HUES64 (cell line): ENCODE measurements around the gene ABHD17B.
"Not testable (repeated sequence)": the region's sequence is repeated elsewhere in the genome, so short reads cannot be mapped to it uniquely, and the experiment has no call there.

ENCODE experiments used
- H3K27ac ChIP-seq: 2 replicates; pipeline ENCODE4 v1.7.0; 2013; ENCODE audit warnings: low read depth, low read length, inconsistent platforms
- H3K27me3 ChIP-seq: 2 replicates; pipeline ENCODE4 v1.6.1; 2013; ENCODE audit warnings: mild to moderate bottlenecking, low read length; ENCODE audit not compliant: insufficient read depth
- H3K36me3 ChIP-seq: 2 replicates; pipeline ENCODE4 v1.6.1; 2013; ENCODE audit warnings: mild to moderate bottlenecking, low read length; ENCODE audit not compliant: insufficient read depth
- H3K4me1 ChIP-seq: 2 replicates; pipeline ENCODE4 v1.6.1; 2013; ENCODE audit warnings: mild to moderate bottlenecking, low read length, moderate library complexity; ENCODE audit not compliant: insufficient read depth
- H3K4me3 ChIP-seq: 2 replicates; pipeline ENCODE4 v1.5.1; 2013; ENCODE audit warnings: mild to moderate bottlenecking, low read length, moderate library complexity
- H3K9ac ChIP-seq: 2 replicates; pipeline ENCODE4 v1.6.1; 2013; ENCODE audit warnings: mild to moderate bottlenecking, low read depth, low read length
- H3K9me3 ChIP-seq: 2 replicates; pipeline ENCODE4 v1.6.1; 2013; ENCODE audit warnings: low read depth, low read length; ENCODE audit not compliant: insufficient read depth
- WGBS: fragments of 150-250, 120-280 bp; methylation state at CpG from one replicate; pipeline ENCODE4 v1.1.7; 2013; ENCODE audit warnings: missing lambda C conversion rate; 5-methylcytosine and 5-hydroxymethylcytosine counted together

Gene ABHD17B

GRCh38 chr9:71911908-71912335 lies 929 bp upstream of the ABHD17B start:
- under 1% methylated on average over 8 of the region's 9 CpGs for WGBS
- Histone ChIP-seq H3K9me3 (no peaks in the 10 kb centered on the region), H3K4me3 (peak overlapping the region; percentile 75), H3K9ac (peak overlapping the region; percentile 70), H3K4me1 (peaks cover 24% of the 10 kb centered on the region; the same call in 1 of the 2 replicates), H3K27ac (peak overlapping the region; percentile 69; the same call in 1 of the 2 replicates), H3K36me3 (no peaks in the 10 kb centered on the region), H3K27me3 (no peaks in the 10 kb centered on the region)

- Histone ChIP-seq H3K27ac (peak overlapping the region; percentile 95), H3K9ac (peak overlapping the region; percentile 95), H3K4me1 (peaks cover 25% of the 10 kb centered on the region; the same call in 1 of the 2 replicates), H3K36me3 (peaks cover 9% of the 10 kb centered on the region), H3K9me3 (no peaks in the 10 kb centered on the region), H3K27me3 (no peaks in the 10 kb centered on the region), H3K4me3 (peak overlapping the region; percentile 75)
- WGBS, result under 1% methylated on average over 56 of the region's 56 CpGs
Measured at GRCh38 chr9:71910650-71911060, 338 bp downstream of the ABHD17B start.

- peaks cover 25% of the 10 kb centered on the region; the same call in 1 of the 2 replicates for H3K4me1 ChIP-seq
- peak overlapping the region; percentile 75 for H3K4me3 ChIP-seq
- peak overlapping the region; percentile 95 for H3K9ac ChIP-seq
- under 1% methylated on average over 47 of the region's 47 CpGs for WGBS
- peaks cover 15% of the 10 kb centered on the region for H3K36me3 ChIP-seq
- no peaks in the 10 kb centered on the region for H3K27me3 ChIP-seq
- H3K27ac ChIP-seq, result peak overlapping the region; percentile 95
- no peaks in the 10 kb centered on the region for H3K9me3 ChIP-seq
Measured at GRCh38 chr9:71909887-71910649, 925 bp downstream of the ABHD17B start.

DNA sequence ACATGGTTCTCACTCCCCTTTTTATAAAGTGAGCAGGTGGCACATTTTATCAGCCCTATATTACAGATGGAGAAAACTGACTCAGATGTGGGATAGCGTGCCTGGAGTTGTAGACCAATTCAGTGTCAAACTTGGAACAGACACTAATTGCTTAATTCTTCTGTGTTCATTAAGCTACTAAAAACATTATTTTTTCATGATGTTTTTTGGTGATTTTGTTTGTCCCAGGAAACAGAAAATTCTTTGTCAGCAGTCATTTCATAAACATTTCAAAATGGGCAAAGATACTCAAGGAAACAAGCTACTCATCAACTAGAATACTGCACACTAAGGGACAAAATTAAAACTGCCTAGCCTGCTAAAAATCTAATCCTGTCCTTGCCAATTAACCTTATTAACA lies 2.2 kb downstream of the ABHD17B start:
- H3K27me3 ChIP-seq, result no peaks in the 10 kb centered on the region
- no peaks in the 10 kb centered on the region for H3K9me3 ChIP-seq
- peak overlapping the region; percentile 95; the same call in 1 of the 2 replicates for H3K9ac ChIP-seq
- H3K27ac ChIP-seq, result no peak overlapping the region
- peaks cover 31% of the 10 kb centered on the region for H3K4me1 ChIP-seq
- peaks cover 19% of the 10 kb centered on the region for H3K36me3 ChIP-seq
- H3K4me3 ChIP-seq, result peak overlapping the region; percentile 75
- WGBS, result 13% methylated on average over 1 of the region's 1 CpG

DNA sequence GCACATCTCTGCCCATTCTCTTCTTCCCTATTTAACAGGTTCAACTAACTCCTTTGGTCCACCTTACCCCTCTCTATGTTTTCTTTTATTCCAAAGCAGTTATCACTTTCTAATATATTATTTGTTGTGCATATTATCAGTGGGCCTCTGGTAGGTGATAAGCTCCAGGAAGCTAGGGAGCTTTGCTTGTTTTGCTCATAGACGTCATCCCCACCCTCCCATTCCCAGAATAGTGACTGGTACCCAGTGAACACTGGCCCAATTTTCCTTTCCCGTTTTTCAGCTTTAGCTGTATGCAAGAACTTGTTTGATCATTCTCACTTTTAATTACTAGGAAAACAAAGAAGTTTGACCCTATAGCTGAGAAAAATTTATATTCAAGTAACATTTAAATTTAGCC lies 6.9 kb downstream of the ABHD17B start:
- Histone ChIP-seq H3K27ac (no peak overlapping the region), H3K4me1 (peaks cover 53% of the 10 kb centered on the region)

GRCh38 chr9:71901695-71902597 lies 9.0 kb downstream of the ABHD17B start:
- peaks cover 19% of the 10 kb centered on the region for H3K36me3 ChIP-seq
- H3K4me3 ChIP-seq, result 0 out of 2 replicates have a peak overlapping the region, but pooled peaks have one; percentile 8
- WGBS, result 30% methylated on average over 5 of the region's 6 CpGs
- H3K9ac ChIP-seq, result no peak overlapping the region
- H3K4me1 ChIP-seq, result peaks cover 54% of the 10 kb centered on the region
- peak overlapping the region; percentile 14 for H3K27ac ChIP-seq
- no peaks in the 10 kb centered on the region for H3K9me3 ChIP-seq
- no peaks in the 10 kb centered on the region for H3K27me3 ChIP-seq

More for the DNA sequence above, 6.9 kb downstream of the ABHD17B start:
- no peak overlapping the region for H3K9ac ChIP-seq
- no peaks in the 10 kb centered on the region for H3K9me3 ChIP-seq
- no peaks in the 10 kb centered on the region for H3K27me3 ChIP-seq
- H3K4me3 ChIP-seq, result no peak overlapping the region
- WGBS, result 49% methylated on average over 2 of the region's 2 CpGs
- H3K36me3 ChIP-seq, result peaks cover 19% of the 10 kb centered on the region

DNA sequence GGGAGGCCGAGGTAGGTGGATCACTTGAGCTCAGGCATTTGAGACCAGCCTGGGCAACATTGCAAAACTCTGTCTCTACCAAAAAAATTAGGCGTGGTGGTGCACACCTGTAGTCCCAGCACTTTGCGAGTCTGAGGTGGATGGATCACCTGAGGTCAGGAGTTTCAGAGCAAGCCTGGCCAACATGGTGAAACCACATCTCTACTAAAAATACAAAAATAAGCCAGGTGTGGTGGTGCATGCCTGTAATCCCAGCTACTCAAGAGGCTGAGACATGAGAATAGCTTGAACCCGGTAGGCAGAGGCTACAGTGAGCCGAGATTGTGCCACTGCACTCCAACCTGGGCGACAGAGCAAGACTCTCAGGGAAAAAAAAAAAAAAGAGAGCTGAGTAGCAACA lies 12.2 kb downstream of the ABHD17B start:
- H3K4me3 ChIP-seq, H3K27me3 ChIP-seq, H3K9ac ChIP-seq, H3K27ac ChIP-seq, H3K36me3 ChIP-seq, H3K9me3 ChIP-seq: not testable (repeated sequence)
- 95% methylated on average over 6 of the region's 6 CpGs for WGBS
- H3K4me1 ChIP-seq, result peaks cover 57% of the 10 kb centered on the region

GRCh38 chr9:71897577-71897976 lies 13.4 kb downstream of the ABHD17B start:
- no peaks in the 10 kb centered on the region for H3K27me3 ChIP-seq
- no peak overlapping the region for H3K27ac ChIP-seq
- peaks cover 45% of the 10 kb centered on the region for H3K4me1 ChIP-seq
- no peak overlapping the region for H3K9ac ChIP-seq
- no peaks in the 10 kb centered on the region for H3K9me3 ChIP-seq
- no CpG with 5 or more reads among the region's 1 CpG for WGBS
- H3K4me3 ChIP-seq, result no peak overlapping the region
- H3K36me3 ChIP-seq, result no peaks in the 10 kb centered on the region

GRCh38 chr9:71896761-71897160 lies 14.2 kb downstream of the ABHD17B start:
- Histone ChIP-seq H3K9ac (no peak overlapping the region), H3K4me1 (peaks cover 40% of the 10 kb centered on the region), H3K27me3 (no peaks in the 10 kb centered on the region), H3K9me3 (no peaks in the 10 kb centered on the region), H3K27ac (no peak overlapping the region), H3K36me3 (no peaks in the 10 kb centered on the region), H3K4me3 (no peak overlapping the region)

DNA sequence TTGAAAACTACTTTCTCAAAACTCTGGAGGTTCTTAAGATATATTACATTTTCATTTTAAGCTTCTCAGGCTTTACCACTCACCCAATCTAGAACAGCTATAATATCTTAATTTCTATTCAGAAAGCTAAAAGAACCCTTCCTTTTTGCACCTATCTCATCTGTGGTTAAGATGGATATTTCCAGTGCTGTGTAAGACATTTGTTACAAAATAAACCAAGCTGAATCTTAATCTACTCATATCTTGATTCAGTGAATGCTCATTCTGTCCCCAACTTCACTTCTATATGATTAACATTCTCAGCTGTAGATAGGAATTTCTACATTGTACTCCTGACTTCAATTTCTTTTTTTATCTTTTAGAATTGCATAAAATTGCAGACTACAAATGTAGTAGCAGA lies 15.0 kb downstream of the ABHD17B start:
- no peaks in the 10 kb centered on the region for H3K27me3 ChIP-seq
- no peak overlapping the region for H3K4me3 ChIP-seq
- H3K27ac ChIP-seq, result no peak overlapping the region
- no peaks in the 10 kb centered on the region for H3K36me3 ChIP-seq
- H3K4me1 ChIP-seq, result peaks cover 38% of the 10 kb centered on the region
- H3K9me3 ChIP-seq, result no peaks in the 10 kb centered on the region
- no peak overlapping the region for H3K9ac ChIP-seq

- Histone ChIP-seq H3K36me3 (no peaks in the 10 kb centered on the region), H3K27me3 (no peaks in the 10 kb centered on the region), H3K4me3 (no peak overlapping the region), H3K4me1 (peaks cover 36% of the 10 kb centered on the region), H3K9ac (no peak overlapping the region), H3K9me3 (no peaks in the 10 kb centered on the region), H3K27ac (no peak overlapping the region)
Measured at GRCh38 chr9:71895117-71895516, 15.9 kb downstream of the ABHD17B start.
